Ovary (tissue), 9 donors: Measurements from ENCODE around the gene SLC22A23. TPM values are rescaled to one million over a fixed set of nuclear protein-coding genes. Genes with fewer than 3 reads are reported as not detected.

ENCODE experiments used
- DNase-seq, 5 donors: peaks; one replicate each; pipeline ENCODE4 v3.0.0-alpha.2; 2019 to 2020
- H3K27ac ChIP-seq, 2 donors: fragments of 200-600 bp; one replicate each; pipeline versions ENCODE4 v1.5.1 to v1.8.0; 2019 to 2022
- H3K27me3 ChIP-seq: fragments of 200-600 bp; one replicate; pipeline ENCODE4 v1.8.0; 2022
- H3K36me3 ChIP-seq: fragments of 200-600 bp; sonication (generic); one replicate; pipeline ENCODE4 v1.5.1; 2019
- H3K4me1 ChIP-seq: one replicate; pipeline ENCODE4 v1.8.1; 2013; ENCODE audit warnings: mild to moderate bottlenecking, moderate library complexity; ENCODE audit not compliant: insufficient read depth
- H3K4me3 ChIP-seq: fragments of 200-600 bp; sonication (generic); one replicate; pipeline ENCODE4 v1.5.1; 2017
- H3K9me3 ChIP-seq, 2 donors: fragments of 200-600 bp in 1 of 2; sonication (generic) in 1 of 2; one replicate each; pipeline versions ENCODE4 v1.5.1 to v1.8.1; 2013 to 2019; ENCODE audit warnings: mild to moderate bottlenecking in 1 of 2, moderate library complexity in 1 of 2
- EP300 ChIP-seq: sonication (generic); formaldehyde crosslinking; IDR thresholded peaks from one replicate; pipeline ENCODE4 v1.6.1; 2017; ENCODE audit warnings: antibody characterized with exemption
- POLR2A ChIP-seq: fragments of 450-650 bp; IDR thresholded peaks from one replicate; pipeline ENCODE4 v1.6.1; 2017; ENCODE audit warnings: antibody characterized with exemption, mild to moderate bottlenecking, moderate library complexity
- WGBS, 3 donors: extraction: QIAGEN DNeasy Blood & Tissue Kit in 1 of 3; methylation state at CpG; one replicate each; pipeline versions ENCODE4 v1.1.5 to v1.1.7; 2013 to 2017; 5-methylcytosine and 5-hydroxymethylcytosine counted together
- intact Hi-C, 4 donors: fragments of 100-400 bp; cut with DNase I; formaldehyde crosslinking; loops; one replicate each; pipeline versions ENCODE4 v1.11.0 to v1.15.1; 2022 to 2023
- polyA plus RNA-seq, 2 donors: library from polyadenylated mRNA; stranded (reverse); fragments of 200-250 nt in 1 of 2; fragments of 350-450 nt in 1 of 2; fragmentation: Illumina TruSeq in 1 of 2; extraction: RNeasy Lipid Tissue Mini Kit (QIAGEN cat#74804) in 1 of 2; gene quantifications; one replicate each; pipeline ENCODE4 v1.2.3, GENCODE V29; 2013 to 2014
- total RNA-seq, 7 donors: library from RNA; depleted of rRNA in 2 of 7; stranded (reverse); fragments of >200 nt in 2 of 7; fragmentation: NEBNext Ultra II Directional in 3 of 7; extraction: Animal tissue kit (Norgen Biotek cat#: 25700) in 3 of 7; gene quantifications; one replicate each; pipeline versions ENCODE4 v1.1.0 to v1.2.4, GENCODE V29; 2016 to 2023
- TF ChIP-seq, protein P1 (sequence below), 3 donors: fragments of 450-650 bp in 2 of 3; fragments of 200-600 bp in 1 of 3; IDR thresholded peaks; one replicate each; pipeline versions ENCODE4 v1.5.1 to v1.8.0; 2016 to 2022; ENCODE audit warnings: antibody characterized with exemption in 3 of 3, mild to moderate bottlenecking in 1 of 3
- donor health status: DM: no; HTN: no; CAD: no; lungs with moderate emphysema.
- donor health status: DM: no; HTN: no; CAD: no.
- donor health status: Bipolar disorder and iron deficiency.
- donor health status: DM: yes; HTN: yes; CAD: no.
- donor health status: DM: no; HTN: no; CAD: no.
- donor health status: DM: yes; HTN: yes; CAD: no.

SLC22A23 gene
- total and polyA plus RNA-seq, 9 donors, result 2.3 to 31.0 (median 5.2) TPM

DNA sequence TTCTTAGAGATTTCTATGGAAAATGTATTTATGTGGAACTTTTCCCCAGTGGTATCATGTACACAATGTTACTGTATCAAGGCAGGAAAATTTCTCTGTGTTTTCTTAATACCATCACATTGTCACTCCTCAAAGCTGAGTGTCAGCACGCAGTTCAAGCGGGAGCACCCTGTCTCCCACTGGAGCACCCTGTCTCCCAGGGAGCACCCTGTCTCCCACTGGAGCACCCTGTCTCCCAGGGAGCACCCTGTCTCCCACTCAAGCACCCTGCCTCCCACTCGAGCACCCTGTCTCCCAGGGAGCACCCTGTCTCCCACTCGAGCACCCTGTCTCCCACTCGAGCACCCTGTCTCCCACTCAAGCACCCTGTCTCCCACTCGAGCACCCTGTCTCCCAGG is 146.8 kb downstream of the SLC22A23 start:
- no peaks in the 10 kb centered on the region for H3K4me1 ChIP-seq
- no peak overlapping the region for H3K27ac ChIP-seq
- H3K4me3 ChIP-seq, result no peak overlapping the region
- no peaks in the 10 kb centered on the region for H3K9me3 ChIP-seq
- 66 to 92% (median 75%) methylated on average over 6 of the region's 6 CpGs for WGBS, 3 donors
- no peak for DNase-seq
- no peaks in the 10 kb centered on the region for H3K27me3 ChIP-seq
- H3K36me3 ChIP-seq, result no peaks in the 10 kb centered on the region
- intact Hi-C loops, result no loop called here
- TF ChIP-seq EP300, result no peak
- TF ChIP-seq, protein P1, sequence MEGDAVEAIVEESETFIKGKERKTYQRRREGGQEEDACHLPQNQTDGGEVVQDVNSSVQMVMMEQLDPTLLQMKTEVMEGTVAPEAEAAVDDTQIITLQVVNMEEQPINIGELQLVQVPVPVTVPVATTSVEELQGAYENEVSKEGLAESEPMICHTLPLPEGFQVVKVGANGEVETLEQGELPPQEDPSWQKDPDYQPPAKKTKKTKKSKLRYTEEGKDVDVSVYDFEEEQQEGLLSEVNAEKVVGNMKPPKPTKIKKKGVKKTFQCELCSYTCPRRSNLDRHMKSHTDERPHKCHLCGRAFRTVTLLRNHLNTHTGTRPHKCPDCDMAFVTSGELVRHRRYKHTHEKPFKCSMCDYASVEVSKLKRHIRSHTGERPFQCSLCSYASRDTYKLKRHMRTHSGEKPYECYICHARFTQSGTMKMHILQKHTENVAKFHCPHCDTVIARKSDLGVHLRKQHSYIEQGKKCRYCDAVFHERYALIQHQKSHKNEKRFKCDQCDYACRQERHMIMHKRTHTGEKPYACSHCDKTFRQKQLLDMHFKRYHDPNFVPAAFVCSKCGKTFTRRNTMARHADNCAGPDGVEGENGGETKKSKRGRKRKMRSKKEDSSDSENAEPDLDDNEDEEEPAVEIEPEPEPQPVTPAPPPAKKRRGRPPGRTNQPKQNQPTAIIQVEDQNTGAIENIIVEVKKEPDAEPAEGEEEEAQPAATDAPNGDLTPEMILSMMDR (IDR thresholded peaks at IDR 0.05), result no peak
- no peak for TF ChIP-seq POLR2A

- Histone ChIP-seq H3K4me3 (no peak overlapping the region), H3K9me3 (no peaks in the 10 kb centered on the region), H3K4me1 (no peaks in the 10 kb centered on the region), H3K27me3 (no peaks in the 10 kb centered on the region), H3K27ac (no peak overlapping the region), H3K36me3 (no peaks in the 10 kb centered on the region)
- intact Hi-C loops, result loop anchor here in 1 of 4 donors (10.0 kb wide), 1 partner anchor 105 kb away; no protein-coding TSS in a partner anchor
- TF ChIP-seq POLR2A (no peak), EP300 (no peak)
- TF ChIP-seq, protein P1 (IDR thresholded peaks at IDR 0.05), result no peak
- WGBS, 3 donors, result 79 to 93% (median 84%) methylated on average over 10 to 11 of the region's 11 CpGs
- DNase-seq, result no peak
These were observed 147.3 kb downstream of the SLC22A23 start for GRCh38 chr6:3309391-3310050.

DNA sequence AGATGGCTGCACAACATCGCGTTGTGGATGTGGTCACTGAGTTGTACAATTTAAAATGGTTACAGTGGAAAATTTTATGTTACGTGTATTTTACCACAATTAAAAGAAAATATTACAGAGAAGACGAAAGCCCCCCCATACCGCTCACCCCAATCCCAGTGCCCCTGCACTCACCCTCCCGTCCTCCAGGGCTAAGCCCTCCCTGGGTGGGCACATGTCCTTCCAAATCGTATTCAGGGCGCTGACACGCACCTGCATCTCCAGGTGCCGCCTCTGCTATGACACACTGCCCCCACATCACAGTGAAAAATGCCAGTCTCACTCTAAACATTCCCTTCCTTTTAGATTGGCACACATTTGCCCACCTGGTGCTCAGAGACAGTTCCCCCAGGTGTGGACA is 148.7 kb downstream of the SLC22A23 start:
- no peak for DNase-seq
- 90 to 95% (median 95%) methylated on average over 10 of the region's 10 CpGs for WGBS, 3 donors
- no peaks in the 10 kb centered on the region for H3K36me3 ChIP-seq
- no peak overlapping the region for H3K27ac ChIP-seq
- H3K9me3 ChIP-seq, result no peaks in the 10 kb centered on the region
- intact Hi-C loops, result loop anchor here in 1 of 4 donors (10.0 kb wide), 1 partner anchor 107 kb away; no protein-coding TSS in a partner anchor
- no peaks in the 10 kb centered on the region for H3K27me3 ChIP-seq
- no peak for TF ChIP-seq EP300
- TF ChIP-seq, protein P1 (IDR thresholded peaks at IDR 0.05), result no peak
- H3K4me1 ChIP-seq, result no peaks in the 10 kb centered on the region
- no peak overlapping the region for H3K4me3 ChIP-seq

DNA sequence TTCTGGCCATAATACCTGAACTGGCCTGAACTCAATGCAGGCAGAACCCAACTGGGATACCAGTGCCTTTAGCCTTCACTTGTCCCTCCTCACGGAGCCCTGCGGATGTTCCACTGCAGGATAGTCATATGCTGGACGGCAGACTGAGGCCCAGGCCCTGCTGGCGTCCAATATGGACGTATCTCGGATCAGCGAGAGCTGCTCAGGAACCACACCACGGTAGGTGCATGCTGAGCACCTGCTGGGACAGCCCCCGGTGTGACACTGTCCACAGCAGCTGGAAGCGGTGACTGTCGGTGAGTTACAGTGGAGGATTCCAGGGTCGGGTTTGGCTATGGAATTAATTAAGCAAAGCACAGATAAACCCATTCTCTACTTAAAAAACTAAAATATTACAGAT is 149.4 kb downstream of the SLC22A23 start:
- H3K4me1 ChIP-seq, result no peaks in the 10 kb centered on the region

More for the DNA sequence above, 149.4 kb downstream of the SLC22A23 start:
- H3K36me3 ChIP-seq, result no peaks in the 10 kb centered on the region
- no peaks in the 10 kb centered on the region for H3K27me3 ChIP-seq
- TF ChIP-seq EP300 (no peak), POLR2A (no peak)
- TF ChIP-seq, protein P1 (IDR thresholded peaks at IDR 0.05), result no peak
- DNase-seq, result no peak
- WGBS, 3 donors, result 91 to 95% (median 94%) methylated on average over 12 of the region's 12 CpGs
- H3K4me3 ChIP-seq, result no peak overlapping the region
- intact Hi-C loops, result loop anchor here in 1 of 4 donors (10.0 kb wide), 1 partner anchor 107 kb away; no protein-coding TSS in a partner anchor
- no peaks in the 10 kb centered on the region for H3K9me3 ChIP-seq
- no peak overlapping the region for H3K27ac ChIP-seq
